ENCODE data around the gene PLCH1. TPM values are rescaled to one million over a fixed set of nuclear protein-coding genes. Genes with fewer than 3 reads are reported as not detected.

Gene PLCH1
- total and polyA plus RNA-seq, 8 donors, result 0.91 to 4.4 (median 2.3) TPM

GRCh38 chr3:155428563-155428962, 316.3 kb downstream of the PLCH1 start:
- no peaks in the 10 kb centered on the region for H3K4me1 ChIP-seq
- DNase-seq (no peak), FAIRE-seq (no peak), ATAC-seq (no peak)
- H3K4me3 ChIP-seq, result no peak overlapping the region
- no peaks in the 10 kb centered on the region for H3K27me3 ChIP-seq
- 73 to 86% methylated on average over 4 of the region's 4 CpGs for WGBS, 2 donors
- no peaks in the 10 kb centered on the region for H3K36me3 ChIP-seq
- H3K9me3 ChIP-seq, result no peaks in the 10 kb centered on the region
- TF ChIP-seq, protein P1, sequence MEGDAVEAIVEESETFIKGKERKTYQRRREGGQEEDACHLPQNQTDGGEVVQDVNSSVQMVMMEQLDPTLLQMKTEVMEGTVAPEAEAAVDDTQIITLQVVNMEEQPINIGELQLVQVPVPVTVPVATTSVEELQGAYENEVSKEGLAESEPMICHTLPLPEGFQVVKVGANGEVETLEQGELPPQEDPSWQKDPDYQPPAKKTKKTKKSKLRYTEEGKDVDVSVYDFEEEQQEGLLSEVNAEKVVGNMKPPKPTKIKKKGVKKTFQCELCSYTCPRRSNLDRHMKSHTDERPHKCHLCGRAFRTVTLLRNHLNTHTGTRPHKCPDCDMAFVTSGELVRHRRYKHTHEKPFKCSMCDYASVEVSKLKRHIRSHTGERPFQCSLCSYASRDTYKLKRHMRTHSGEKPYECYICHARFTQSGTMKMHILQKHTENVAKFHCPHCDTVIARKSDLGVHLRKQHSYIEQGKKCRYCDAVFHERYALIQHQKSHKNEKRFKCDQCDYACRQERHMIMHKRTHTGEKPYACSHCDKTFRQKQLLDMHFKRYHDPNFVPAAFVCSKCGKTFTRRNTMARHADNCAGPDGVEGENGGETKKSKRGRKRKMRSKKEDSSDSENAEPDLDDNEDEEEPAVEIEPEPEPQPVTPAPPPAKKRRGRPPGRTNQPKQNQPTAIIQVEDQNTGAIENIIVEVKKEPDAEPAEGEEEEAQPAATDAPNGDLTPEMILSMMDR (IDR thresholded peaks at IDR 0.05), result no peak
- intact Hi-C loops (cut with DNase I), result no loop called here
- H3K27ac ChIP-seq, result no peak overlapping the region

GRCh38 chr3:155426524-155427230, 318.2 kb downstream of the PLCH1 start:
- H3K4me1 ChIP-seq, result no peaks in the 10 kb centered on the region
- no peak for DNase-seq
- no peaks in the 10 kb centered on the region for H3K36me3 ChIP-seq
- H3K27ac ChIP-seq, result no peak overlapping the region
- FAIRE-seq, result no peak
- intact Hi-C loops (cut with DNase I), result no loop called here
- no peak for ATAC-seq
- H3K4me3 ChIP-seq, result no peak overlapping the region
- H3K27me3 ChIP-seq, result no peaks in the 10 kb centered on the region
- H3K9me3 ChIP-seq, result no peaks in the 10 kb centered on the region
- 75 to 77% methylated on average over 3 of the region's 3 CpGs for WGBS, 2 donors
- TF ChIP-seq, protein P1 (IDR thresholded peaks at IDR 0.05), result no peak

GRCh38 chr3:155425396-155425795, 319.5 kb downstream of the PLCH1 start:
- no peak for ATAC-seq
- Histone ChIP-seq H3K36me3 (no peaks in the 10 kb centered on the region), H3K27me3 (no peaks in the 10 kb centered on the region), H3K27ac (no peak overlapping the region), H3K9me3 (no peaks in the 10 kb centered on the region), H3K4me3 (no peak overlapping the region), H3K4me1 (no peaks in the 10 kb centered on the region)
- DNase-seq, result no peak
- no peak for FAIRE-seq
- TF ChIP-seq, protein P1 (IDR thresholded peaks at IDR 0.05), result no peak
- intact Hi-C loops (cut with DNase I), result no loop called here
- WGBS, 2 donors, result 66 to 80% methylated on average over 2 of the region's 2 CpGs

- H3K36me3 ChIP-seq, result no peaks in the 10 kb centered on the region
- intact Hi-C loops (cut with DNase I), result no loop called here
- no peaks in the 10 kb centered on the region for H3K9me3 ChIP-seq
- H3K4me3 ChIP-seq, result no peak overlapping the region
- H3K27ac ChIP-seq, result no peak overlapping the region
- DNase-seq, result no peak
- no peak for FAIRE-seq
- no peak for ATAC-seq
- H3K27me3 ChIP-seq, result no peaks in the 10 kb centered on the region
- TF ChIP-seq, protein P1 (IDR thresholded peaks at IDR 0.05), result no peak
- H3K4me1 ChIP-seq, result no peaks in the 10 kb centered on the region
Observed at GRCh38 chr3:155424323-155424710, 320.6 kb downstream of the PLCH1 start.

- no peaks in the 10 kb centered on the region for H3K4me1 ChIP-seq
- ATAC-seq, result no peak
- H3K4me3 ChIP-seq, result no peak overlapping the region
- TF ChIP-seq, protein P1 (IDR thresholded peaks at IDR 0.05), result no peak
- no peaks in the 10 kb centered on the region for H3K9me3 ChIP-seq
- 61 to 62% methylated on average over 6 of the region's 6 CpGs for WGBS, 2 donors
- FAIRE-seq, result no peak
- no peak for DNase-seq
- intact Hi-C loops (cut with DNase I), result no loop called here
- H3K27ac ChIP-seq, result no peak overlapping the region
- H3K36me3 ChIP-seq, result no peaks in the 10 kb centered on the region
- no peaks in the 10 kb centered on the region for H3K27me3 ChIP-seq
Observed at GRCh38 chr3:155423526-155424322, 321.1 kb downstream of the PLCH1 start.

Data from pancreas (tissue), 10 donors.